Ovary (tissue), 9 donors: ENCODE data around the gene STK32C. TPM values are rescaled to one million over a fixed set of nuclear protein-coding genes. Genes with fewer than 3 reads are reported as not detected.
A peak's percentile ranks its signal among the peaks of the same experiment; 100 is the strongest.

Experiments used
- DNase-seq, 5 donors: peaks; one replicate each; pipeline ENCODE4 v3.0.0-alpha.2; 2019 to 2020
- H3K27ac ChIP-seq, 2 donors: fragments of 200-600 bp; one replicate each; pipeline versions ENCODE4 v1.5.1 to v1.8.0; 2019 to 2022
- H3K27me3 ChIP-seq: fragments of 200-600 bp; one replicate; pipeline ENCODE4 v1.8.0; 2022
- H3K36me3 ChIP-seq: fragments of 200-600 bp; sonication (generic); one replicate; pipeline ENCODE4 v1.5.1; 2019
- H3K4me1 ChIP-seq: one replicate; pipeline ENCODE4 v1.8.1; 2013; ENCODE audit warnings: mild to moderate bottlenecking, moderate library complexity; ENCODE audit not compliant: insufficient read depth
- H3K4me3 ChIP-seq: fragments of 200-600 bp; sonication (generic); one replicate; pipeline ENCODE4 v1.5.1; 2017
- H3K9me3 ChIP-seq, 2 donors: fragments of 200-600 bp in 1 of 2; sonication (generic) in 1 of 2; one replicate each; pipeline versions ENCODE4 v1.5.1 to v1.8.1; 2013 to 2019; ENCODE audit warnings: mild to moderate bottlenecking in 1 of 2, moderate library complexity in 1 of 2
- CTCF ChIP-seq, 3 donors: fragments of 450-650 bp in 2 of 3; fragments of 200-600 bp in 1 of 3; IDR thresholded peaks; one replicate each; pipeline versions ENCODE4 v1.5.1 to v1.8.0; 2016 to 2022; ENCODE audit warnings: antibody characterized with exemption in 3 of 3, mild to moderate bottlenecking in 1 of 3
- EP300 ChIP-seq: sonication (generic); formaldehyde crosslinking; IDR thresholded peaks from one replicate; pipeline ENCODE4 v1.6.1; 2017; ENCODE audit warnings: antibody characterized with exemption
- POLR2A ChIP-seq: fragments of 450-650 bp; IDR thresholded peaks from one replicate; pipeline ENCODE4 v1.6.1; 2017; ENCODE audit warnings: antibody characterized with exemption, mild to moderate bottlenecking, moderate library complexity
- WGBS, 3 donors: extraction: QIAGEN DNeasy Blood & Tissue Kit in 1 of 3; methylation state at CpG; one replicate each; pipeline versions ENCODE4 v1.1.5 to v1.1.7; 2013 to 2017; 5-methylcytosine and 5-hydroxymethylcytosine counted together
- intact Hi-C, 4 donors: fragments of 100-400 bp; cut with DNase I; formaldehyde crosslinking; loops; one replicate each; pipeline versions ENCODE4 v1.11.0 to v1.15.1; 2022 to 2023
- polyA plus RNA-seq, 2 donors: library from polyadenylated mRNA; stranded (reverse); fragments of 200-250 nt in 1 of 2; fragments of 350-450 nt in 1 of 2; fragmentation: Illumina TruSeq in 1 of 2; extraction: RNeasy Lipid Tissue Mini Kit (QIAGEN cat#74804) in 1 of 2; gene quantifications; one replicate each; pipeline ENCODE4 v1.2.3, GENCODE V29; 2013 to 2014
- total RNA-seq, 7 donors: library from RNA; depleted of rRNA in 2 of 7; stranded (reverse); fragments of >200 nt in 2 of 7; fragmentation: NEBNext Ultra II Directional in 3 of 7; extraction: Animal tissue kit (Norgen Biotek cat#: 25700) in 3 of 7; gene quantifications; one replicate each; pipeline versions ENCODE4 v1.1.0 to v1.2.4, GENCODE V29; 2016 to 2023
- donor health status: DM: no; HTN: no; CAD: no; lungs with moderate emphysema.
- donor health status: DM: no; HTN: no; CAD: no.
- donor health status: Bipolar disorder and iron deficiency.
- donor health status: DM: yes; HTN: yes; CAD: no.
- donor health status: DM: no; HTN: no; CAD: no.
- donor health status: DM: yes; HTN: yes; CAD: no.

Gene STK32C
- total and polyA plus RNA-seq, 9 donors, result 2.6 to 13.8 (median 8.8) TPM

- Histone ChIP-seq H3K36me3 (no peaks in the 10 kb centered on the region), H3K4me1 (no peaks in the 10 kb centered on the region), H3K27ac (no peak overlapping the region), H3K4me3 (no peak overlapping the region), H3K9me3 (no peaks in the 10 kb centered on the region), H3K27me3 (no peaks in the 10 kb centered on the region)
- no peak for TF ChIP-seq CTCF (IDR thresholded peaks at IDR 0.05)
- peak in 1 of 5 donors; percentile 13 for DNase-seq
- 73 to 76% (median 73%) methylated on average over 9 of the region's 9 CpGs for WGBS, 3 donors
- intact Hi-C loops, result no loop called here
These were observed 30.4 kb downstream of the STK32C start for GRCh38 chr10:132277311-132277741.

GRCh38 chr10:132276706-132277105, 31.0 kb downstream of the STK32C start:
- Histone ChIP-seq H3K36me3 (no peaks in the 10 kb centered on the region), H3K4me1 (peaks cover 5% of the 10 kb centered on the region), H3K9me3 (no peaks in the 10 kb centered on the region), H3K27me3 (no peaks in the 10 kb centered on the region), H3K4me3 (no peak overlapping the region), H3K27ac (no peak overlapping the region)
- intact Hi-C loops, result no loop called here
- DNase-seq, result peak in 1 of 5 donors; percentile 19
- 93 to 95% (median 93%) methylated on average over 7 of the region's 7 CpGs for WGBS, 3 donors
- TF ChIP-seq POLR2A, result no peak

- intact Hi-C loops, result no loop called here
- Histone ChIP-seq H3K36me3 (no peaks in the 10 kb centered on the region), H3K4me3 (no peak overlapping the region), H3K9me3 (no peaks in the 10 kb centered on the region), H3K4me1 (peaks cover 6% of the 10 kb centered on the region), H3K27ac (no peak overlapping the region), H3K27me3 (no peaks in the 10 kb centered on the region)
- 87 to 96% (median 88%) methylated on average over 13 of the region's 13 CpGs for WGBS, 3 donors
- TF ChIP-seq CTCF (IDR thresholded peaks at IDR 0.05) (no peak), POLR2A (no peak), EP300 (no peak)
- DNase-seq, result peak in 1 of 5 donors; percentile 21
These were observed 31.5 kb downstream of the STK32C start for GRCh38 chr10:132276179-132276675.

GRCh38 chr10:132275426-132276178, 32.1 kb downstream of the STK32C start:
- intact Hi-C loops, result no loop called here
- WGBS, 3 donors, result 93 to 95% (median 95%) methylated on average over 26 of the region's 26 CpGs
- TF ChIP-seq EP300 (no peak), POLR2A (no peak), CTCF (IDR thresholded peaks at IDR 0.05) (no peak)
- Histone ChIP-seq H3K36me3 (no peaks in the 10 kb centered on the region), H3K27ac (no peak overlapping the region), H3K9me3 (no peaks in the 10 kb centered on the region), H3K4me1 (peaks cover 6% of the 10 kb centered on the region), H3K4me3 (no peak overlapping the region), H3K27me3 (no peaks in the 10 kb centered on the region)
- peak in 1 of 5 donors; percentile 21 for DNase-seq

GRCh38 chr10:132274986-132275385, 32.8 kb downstream of the STK32C start:
- H3K9me3 ChIP-seq, result no peaks in the 10 kb centered on the region
- no peaks in the 10 kb centered on the region for H3K27me3 ChIP-seq
- peak in 1 of 5 donors; percentile 21 for DNase-seq
- 87 to 92% (median 88%) methylated on average over 9 of the region's 9 CpGs for WGBS, 3 donors
- TF ChIP-seq CTCF (IDR thresholded peaks at IDR 0.05), result no peak
- TF ChIP-seq POLR2A, result no peak
- TF ChIP-seq EP300, result no peak
- intact Hi-C loops, result no loop called here
- peaks cover 6% of the 10 kb centered on the region for H3K4me1 ChIP-seq
- no peaks in the 10 kb centered on the region for H3K36me3 ChIP-seq
- no peak overlapping the region for H3K27ac ChIP-seq
- no peak overlapping the region for H3K4me3 ChIP-seq
